GM13977 (cell line): ENCODE results near the gene COL27A1.

Source experiments
- DNase-seq: peaks from one replicate; pipeline ENCODE4 v3.0.0; 2012; ENCODE audit warnings: low spot score
- in situ Hi-C: fragments of 300-500 bp; cut with MboI; formaldehyde crosslinking; loops from one replicate; pipeline ENCODE4 v1.12.0; 2022; ENCODE audit warnings: low sequenced_read_pairs, low pct_unique_long_range_greater_than_20kb, mixed read lengths, inconsistent platforms; ENCODE audit not compliant: unreplicated experiment
- TF ChIP-seq, protein P1 (sequence below): IDR thresholded peaks from 2 replicates; pipeline ENCODE4 v1.5.1; 2012; ENCODE audit warnings: mild to moderate bottlenecking, control low read depth; ENCODE audit not compliant: insufficient read depth; ENCODE audit errors: extremely low read depth, missing control alignments

The COL27A1 gene

DNA sequence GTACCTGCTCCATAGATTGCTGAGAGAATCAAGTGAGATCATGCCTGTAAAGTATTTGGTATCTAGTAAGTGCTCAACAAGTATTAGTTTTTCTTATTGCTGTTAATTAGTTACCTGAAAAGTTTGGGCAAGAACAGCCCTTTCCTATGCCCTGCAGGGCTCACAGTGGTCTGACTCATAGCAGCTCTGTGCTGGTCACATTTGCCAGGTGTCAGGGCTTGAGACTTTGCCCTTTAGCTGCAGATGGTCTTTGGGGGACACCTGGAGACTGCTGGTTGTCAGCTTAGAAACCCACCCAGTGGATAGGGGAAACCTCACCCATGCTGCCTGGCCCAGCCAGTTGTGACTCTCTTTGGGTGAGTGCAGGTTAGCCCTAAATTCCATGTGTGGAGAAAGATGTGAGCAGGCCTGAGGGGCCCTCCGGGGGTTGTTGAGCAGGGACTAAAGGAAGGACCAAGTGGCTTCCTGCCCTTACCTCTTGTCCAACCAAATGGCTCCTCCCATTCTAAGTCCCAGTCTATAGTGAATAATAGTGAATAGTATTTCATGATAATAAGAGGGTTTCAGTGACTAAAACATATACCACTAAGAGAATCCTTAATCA lies 9.0 kb downstream of the COL27A1 start:
- in situ Hi-C loops, result no loop called here
- TF ChIP-seq, protein P1, sequence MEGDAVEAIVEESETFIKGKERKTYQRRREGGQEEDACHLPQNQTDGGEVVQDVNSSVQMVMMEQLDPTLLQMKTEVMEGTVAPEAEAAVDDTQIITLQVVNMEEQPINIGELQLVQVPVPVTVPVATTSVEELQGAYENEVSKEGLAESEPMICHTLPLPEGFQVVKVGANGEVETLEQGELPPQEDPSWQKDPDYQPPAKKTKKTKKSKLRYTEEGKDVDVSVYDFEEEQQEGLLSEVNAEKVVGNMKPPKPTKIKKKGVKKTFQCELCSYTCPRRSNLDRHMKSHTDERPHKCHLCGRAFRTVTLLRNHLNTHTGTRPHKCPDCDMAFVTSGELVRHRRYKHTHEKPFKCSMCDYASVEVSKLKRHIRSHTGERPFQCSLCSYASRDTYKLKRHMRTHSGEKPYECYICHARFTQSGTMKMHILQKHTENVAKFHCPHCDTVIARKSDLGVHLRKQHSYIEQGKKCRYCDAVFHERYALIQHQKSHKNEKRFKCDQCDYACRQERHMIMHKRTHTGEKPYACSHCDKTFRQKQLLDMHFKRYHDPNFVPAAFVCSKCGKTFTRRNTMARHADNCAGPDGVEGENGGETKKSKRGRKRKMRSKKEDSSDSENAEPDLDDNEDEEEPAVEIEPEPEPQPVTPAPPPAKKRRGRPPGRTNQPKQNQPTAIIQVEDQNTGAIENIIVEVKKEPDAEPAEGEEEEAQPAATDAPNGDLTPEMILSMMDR, result no peak
- DNase-seq, result no peak

DNA sequence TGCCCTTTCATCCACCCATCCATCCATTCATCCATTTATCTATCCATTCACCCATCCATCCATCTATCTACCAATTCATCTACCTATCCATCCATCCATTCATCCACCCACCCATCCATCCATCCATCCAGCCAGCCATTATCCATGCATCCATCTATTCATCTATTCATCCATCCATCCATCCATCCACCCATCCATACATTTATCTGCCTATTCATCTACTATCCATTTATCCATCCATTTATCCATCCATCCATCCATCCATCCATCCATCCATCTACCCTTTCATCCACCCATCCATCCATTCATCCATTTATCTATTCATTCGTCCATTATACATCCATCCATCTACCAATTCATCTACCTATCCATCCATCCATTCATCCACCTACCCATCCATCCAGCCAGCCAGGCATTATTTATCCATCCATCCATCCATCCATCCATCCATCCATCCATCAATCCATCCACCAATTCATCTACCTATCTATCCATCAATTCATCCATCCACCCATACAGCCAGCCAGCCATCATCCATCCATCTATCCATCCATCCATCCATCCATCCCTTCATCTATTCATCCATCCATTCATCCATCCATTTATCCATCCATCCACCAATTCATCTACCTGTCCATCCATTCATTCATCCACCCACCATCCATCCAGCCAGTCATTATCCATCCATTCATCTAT lies 10.2 kb downstream of the COL27A1 start:
- TF ChIP-seq, protein P1, result no peak
- no peak for DNase-seq
- in situ Hi-C loops, result no loop called here

DNA sequence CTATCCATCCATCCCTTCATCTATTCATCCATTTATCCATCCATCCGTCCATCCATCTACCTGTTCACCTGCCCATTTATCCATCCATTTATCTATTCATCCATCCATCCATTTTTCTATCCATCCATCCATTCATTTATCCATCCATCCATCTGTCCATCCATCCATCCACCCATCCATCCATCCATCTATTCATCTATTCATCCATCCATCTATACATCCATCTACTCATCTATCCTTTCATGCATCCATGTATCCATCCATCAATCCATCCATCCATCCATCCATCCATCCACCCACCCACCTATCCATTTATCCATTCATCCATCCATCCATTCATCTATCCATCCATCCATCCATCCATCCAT lies 10.8 kb downstream of the COL27A1 start:
- DNase-seq, result no peak
- in situ Hi-C loops, result no loop called here
- TF ChIP-seq, protein P1, result no peak

DNA sequence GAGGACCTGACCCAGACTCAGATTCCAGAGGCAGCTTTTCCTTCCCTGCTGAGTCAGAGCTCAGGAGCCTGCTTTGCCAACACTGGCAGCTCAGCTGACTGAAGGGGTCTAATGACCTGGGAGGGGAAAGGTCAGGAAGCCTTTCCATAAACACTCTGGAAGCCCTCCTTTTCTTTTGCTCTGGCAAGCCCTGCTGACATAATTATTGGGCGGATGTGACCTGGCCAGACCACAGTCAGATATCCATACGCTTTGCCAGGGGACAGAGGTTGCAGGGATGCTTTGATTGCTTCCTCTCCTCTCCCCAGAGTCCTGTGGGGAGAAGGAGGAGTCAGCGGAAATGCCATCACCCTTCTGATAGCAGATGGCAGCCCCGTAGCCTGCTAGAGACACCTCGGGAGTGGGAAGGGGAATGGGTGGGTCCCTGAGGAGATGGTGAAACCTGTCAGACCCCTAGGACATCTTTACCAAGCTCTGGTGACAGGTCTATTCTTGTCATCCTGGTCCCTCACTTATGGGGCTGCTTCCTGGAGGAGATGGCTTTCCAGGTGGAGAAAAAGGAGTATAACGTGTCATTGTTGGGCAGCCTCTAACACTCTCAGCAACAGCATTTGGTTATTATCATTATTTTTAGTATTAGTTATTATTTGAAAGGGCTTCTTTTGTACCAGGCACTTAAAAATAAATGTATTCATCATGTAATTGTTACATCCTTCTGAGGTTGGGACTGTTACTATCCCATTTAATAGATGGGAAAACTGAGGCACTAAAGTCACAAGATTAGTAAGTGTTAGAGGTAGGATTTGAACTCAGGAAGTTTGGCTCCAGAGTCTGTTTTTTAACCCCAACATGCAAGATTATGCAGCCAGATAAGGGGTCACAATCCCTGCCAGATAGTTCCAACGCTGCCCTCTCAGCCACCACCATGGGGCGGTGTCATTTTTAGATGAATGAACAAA lies 11.6 kb downstream of the COL27A1 start:
- DNase-seq, result no peak
- TF ChIP-seq, protein P1, result no peak
- in situ Hi-C loops, result no loop called here

DNA sequence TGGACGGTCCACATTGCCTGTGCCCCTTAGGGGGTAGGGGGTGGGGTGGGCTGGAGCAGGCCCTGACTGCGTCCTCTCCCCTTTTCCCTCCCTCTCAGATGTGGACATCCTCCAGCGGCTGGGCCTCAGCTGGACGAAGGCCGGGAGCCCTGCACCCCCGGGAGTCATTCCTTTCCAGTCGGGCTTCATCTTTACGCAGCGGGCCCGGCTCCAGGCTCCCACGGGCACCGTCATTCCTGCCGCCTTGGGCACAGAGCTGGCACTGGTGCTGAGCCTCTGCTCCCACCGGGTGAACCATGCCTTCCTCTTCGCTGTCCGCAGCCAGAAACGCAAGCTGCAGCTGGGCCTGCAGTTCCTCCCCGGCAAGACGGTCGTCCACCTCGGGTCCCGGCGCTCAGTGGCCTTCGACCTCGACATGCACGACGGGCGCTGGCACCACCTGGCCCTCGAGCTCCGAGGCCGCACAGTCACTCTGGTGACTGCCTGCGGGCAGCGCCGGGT lies 12.3 kb downstream of the COL27A1 start:
- TF ChIP-seq, protein P1, result no peak
- in situ Hi-C loops, result no loop called here
- DNase-seq, result no peak

DNA sequence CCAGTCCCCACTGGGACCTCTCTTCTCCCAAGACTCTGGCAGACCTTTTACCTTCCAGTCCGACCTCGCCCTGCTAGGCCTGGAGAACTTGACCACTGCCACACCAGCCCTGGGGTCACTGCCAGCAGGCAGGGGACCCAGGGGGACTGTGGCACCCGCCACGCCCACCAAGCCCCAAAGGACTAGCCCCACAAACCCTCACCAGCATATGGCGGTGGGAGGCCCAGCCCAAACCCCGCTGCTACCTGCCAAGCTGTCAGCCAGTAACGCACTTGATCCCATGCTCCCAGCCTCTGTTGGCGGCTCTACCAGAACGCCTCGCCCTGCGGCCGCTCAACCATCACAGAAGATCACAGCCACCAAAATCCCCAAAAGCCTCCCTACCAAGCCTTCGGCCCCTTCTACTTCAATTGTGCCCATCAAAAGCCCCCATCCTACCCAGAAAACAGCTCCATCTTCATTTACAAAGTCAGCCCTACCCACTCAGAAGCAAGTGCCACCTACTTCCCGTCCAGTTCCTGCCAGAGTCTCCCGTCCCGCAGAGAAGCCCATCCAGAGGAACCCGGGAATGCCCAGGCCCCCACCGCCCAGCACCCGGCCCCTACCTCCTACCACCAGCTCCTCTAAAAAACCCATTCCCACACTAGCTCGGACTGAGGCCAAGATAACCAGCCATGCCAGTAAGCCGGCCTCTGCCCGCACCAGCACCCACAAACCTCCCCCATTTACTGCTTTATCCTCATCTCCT lies 13.1 kb downstream of the COL27A1 start:
- in situ Hi-C loops, result no loop called here
- no peak for DNase-seq
- TF ChIP-seq, protein P1, result no peak
